ENCODE measurements around the gene POMT1.
A peak's percentile ranks its signal among the peaks of the same experiment; 100 is the strongest.
"Not testable (repeated sequence)": the region's sequence is repeated elsewhere in the genome, so short reads cannot be mapped to it uniquely, and the experiment has no call there.

Gene POMT1, protein sequence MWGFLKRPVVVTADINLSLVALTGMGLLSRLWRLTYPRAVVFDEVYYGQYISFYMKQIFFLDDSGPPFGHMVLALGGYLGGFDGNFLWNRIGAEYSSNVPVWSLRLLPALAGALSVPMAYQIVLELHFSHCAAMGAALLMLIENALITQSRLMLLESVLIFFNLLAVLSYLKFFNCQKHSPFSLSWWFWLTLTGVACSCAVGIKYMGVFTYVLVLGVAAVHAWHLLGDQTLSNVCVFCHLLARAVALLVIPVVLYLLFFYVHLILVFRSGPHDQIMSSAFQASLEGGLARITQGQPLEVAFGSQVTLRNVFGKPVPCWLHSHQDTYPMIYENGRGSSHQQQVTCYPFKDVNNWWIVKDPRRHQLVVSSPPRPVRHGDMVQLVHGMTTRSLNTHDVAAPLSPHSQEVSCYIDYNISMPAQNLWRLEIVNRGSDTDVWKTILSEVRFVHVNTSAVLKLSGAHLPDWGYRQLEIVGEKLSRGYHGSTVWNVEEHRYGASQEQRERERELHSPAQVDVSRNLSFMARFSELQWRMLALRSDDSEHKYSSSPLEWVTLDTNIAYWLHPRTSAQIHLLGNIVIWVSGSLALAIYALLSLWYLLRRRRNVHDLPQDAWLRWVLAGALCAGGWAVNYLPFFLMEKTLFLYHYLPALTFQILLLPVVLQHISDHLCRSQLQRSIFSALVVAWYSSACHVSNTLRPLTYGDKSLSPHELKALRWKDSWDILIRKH

GRCh38 chr9:131502781-131503625, at the start of gene POMT1:
Gene POMT1, plus strand, starts transcription at chr9:131502918. Its CDS starts 1,301 bp downstream, at chr9:131504219.
- peak within 1 kb of the TSS; percentile 70 for H3K27ac ChIP-seq (ENCODE audit: low read depth, low read length)

DNA sequence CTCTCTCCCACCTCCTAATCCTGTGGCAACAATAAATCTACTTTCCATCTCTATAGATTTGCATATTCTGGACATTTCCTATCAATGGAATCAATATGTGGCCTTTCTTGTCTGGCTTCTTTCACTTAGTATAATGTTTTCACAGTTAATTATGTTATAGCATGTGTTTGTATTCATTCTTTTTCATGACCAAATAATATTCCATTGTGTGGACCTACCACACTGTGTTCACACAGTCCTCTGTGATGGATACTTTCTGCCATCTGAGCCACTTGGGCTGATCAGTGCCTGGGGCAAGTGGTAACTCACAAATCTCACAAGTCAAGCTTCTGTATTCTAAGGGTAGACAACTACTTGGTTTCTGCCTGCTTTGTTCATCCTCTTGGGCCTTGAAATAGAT, 48.7 kb upstream of the POMT1 start:
- H3K4me1 ChIP-seq (ENCODE audit: control insufficient read depth, insufficient read depth, low read length), result no peaks in the 10 kb centered on the region
- H3K27me3 ChIP-seq (ENCODE audit: control insufficient read depth, insufficient read depth, low read length), result no peaks in the 10 kb centered on the region
- no peak overlapping the region for H3K9ac ChIP-seq (ENCODE audit: low read length)
- H3K36me3 ChIP-seq (ENCODE audit: control insufficient read depth, insufficient read depth, low read length), result peaks cover 27% of the 10 kb centered on the region
- H3K27ac ChIP-seq (ENCODE audit: low read depth, low read length), result no peak overlapping the region
- H3K4me3 ChIP-seq (ENCODE audit: low read length), result no peak overlapping the region

More at GRCh38 chr9:131502781-131503625, at the start of gene POMT1:
- H3K9ac ChIP-seq (ENCODE audit: low read length), result peak within 1 kb of the TSS; percentile 81
- H3K4me3 ChIP-seq (ENCODE audit: low read length), result peak within 1 kb of the TSS; percentile 95
- peaks cover 9% of the 10 kb centered on the region for H3K4me1 ChIP-seq (ENCODE audit: control insufficient read depth, insufficient read depth, low read length)
- H3K27me3 ChIP-seq (ENCODE audit: control insufficient read depth, insufficient read depth, low read length), result no peaks in the 10 kb centered on the region
- peaks cover 3% of the 10 kb centered on the region for H3K36me3 ChIP-seq (ENCODE audit: control insufficient read depth, insufficient read depth, low read length)

- H3K27me3 ChIP-seq (ENCODE audit: control insufficient read depth, insufficient read depth, low read length); H3K4me3 ChIP-seq (ENCODE audit: low read length); H3K27ac ChIP-seq (ENCODE audit: low read depth, low read length); H3K9ac ChIP-seq (ENCODE audit: low read length); H3K4me1 ChIP-seq (ENCODE audit: control insufficient read depth, insufficient read depth, low read length): not testable (repeated sequence)
- peaks cover 31% of the 10 kb centered on the region for H3K36me3 ChIP-seq (ENCODE audit: control insufficient read depth, insufficient read depth, low read length)
Observed at GRCh38 chr9:131455655-131456054, 47.1 kb upstream of the POMT1 start.

- Histone ChIP-seq H3K9ac (ENCODE audit: low read length) (no peak overlapping the region), H3K27ac (ENCODE audit: low read depth, low read length) (no peak overlapping the region), H3K36me3 (ENCODE audit: control insufficient read depth, insufficient read depth, low read length) (peaks cover 41% of the 10 kb centered on the region), H3K4me3 (ENCODE audit: low read length) (no peak overlapping the region), H3K27me3 (ENCODE audit: control insufficient read depth, insufficient read depth, low read length) (no peaks in the 10 kb centered on the region), H3K4me1 (ENCODE audit: control insufficient read depth, insufficient read depth, low read length) (no peaks in the 10 kb centered on the region)
Observed at GRCh38 chr9:131457746-131458145, 45.0 kb upstream of the POMT1 start.

GRCh38 chr9:131459056-131459455, 43.7 kb upstream of the POMT1 start:
- H3K27me3 ChIP-seq (ENCODE audit: control insufficient read depth, insufficient read depth, low read length), result no peaks in the 10 kb centered on the region
- H3K36me3 ChIP-seq (ENCODE audit: control insufficient read depth, insufficient read depth, low read length), result peaks cover 40% of the 10 kb centered on the region
- no peak overlapping the region for H3K9ac ChIP-seq (ENCODE audit: low read length)
- no peaks in the 10 kb centered on the region for H3K4me1 ChIP-seq (ENCODE audit: control insufficient read depth, insufficient read depth, low read length)
- no peak overlapping the region for H3K4me3 ChIP-seq (ENCODE audit: low read length)
- no peak overlapping the region for H3K27ac ChIP-seq (ENCODE audit: low read depth, low read length)

DNA sequence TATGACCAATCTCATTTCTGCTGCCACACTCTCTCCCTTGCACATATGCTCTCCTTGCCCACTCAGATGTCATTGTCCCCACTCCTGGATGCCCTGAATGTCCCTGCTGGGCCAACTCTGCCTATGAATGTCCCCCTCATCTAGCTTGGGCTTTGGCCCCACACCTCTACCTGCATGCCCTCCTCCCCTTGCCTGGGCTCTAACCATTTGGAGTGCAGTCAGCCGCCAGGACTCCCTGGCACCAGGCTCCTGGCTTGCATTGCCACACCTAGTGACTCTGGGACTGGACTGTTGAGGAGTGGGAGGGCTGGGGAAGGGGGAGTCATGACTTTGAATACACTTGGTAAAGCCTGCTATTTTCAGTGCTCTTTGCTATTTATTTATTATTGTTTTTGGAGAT, 41.6 kb upstream of the POMT1 start:
- Histone ChIP-seq H3K4me3 (ENCODE audit: low read length) (no peak overlapping the region), H3K27me3 (ENCODE audit: control insufficient read depth, insufficient read depth, low read length) (no peaks in the 10 kb centered on the region), H3K4me1 (ENCODE audit: control insufficient read depth, insufficient read depth, low read length) (no peaks in the 10 kb centered on the region), H3K27ac (ENCODE audit: low read depth, low read length) (no peak overlapping the region), H3K36me3 (ENCODE audit: control insufficient read depth, insufficient read depth, low read length) (peaks cover 47% of the 10 kb centered on the region), H3K9ac (ENCODE audit: low read length) (no peak overlapping the region)

GRCh38 chr9:131464354-131465000, 38.2 kb upstream of the POMT1 start:
- no peaks in the 10 kb centered on the region for H3K4me1 ChIP-seq (ENCODE audit: control insufficient read depth, insufficient read depth, low read length)
- H3K4me3 ChIP-seq (ENCODE audit: low read length), result no peak overlapping the region
- H3K9ac ChIP-seq (ENCODE audit: low read length), result no peak overlapping the region
- no peaks in the 10 kb centered on the region for H3K27me3 ChIP-seq (ENCODE audit: control insufficient read depth, insufficient read depth, low read length)
- H3K27ac ChIP-seq (ENCODE audit: low read depth, low read length), result no peak overlapping the region
- peaks cover 45% of the 10 kb centered on the region for H3K36me3 ChIP-seq (ENCODE audit: control insufficient read depth, insufficient read depth, low read length)

DNA sequence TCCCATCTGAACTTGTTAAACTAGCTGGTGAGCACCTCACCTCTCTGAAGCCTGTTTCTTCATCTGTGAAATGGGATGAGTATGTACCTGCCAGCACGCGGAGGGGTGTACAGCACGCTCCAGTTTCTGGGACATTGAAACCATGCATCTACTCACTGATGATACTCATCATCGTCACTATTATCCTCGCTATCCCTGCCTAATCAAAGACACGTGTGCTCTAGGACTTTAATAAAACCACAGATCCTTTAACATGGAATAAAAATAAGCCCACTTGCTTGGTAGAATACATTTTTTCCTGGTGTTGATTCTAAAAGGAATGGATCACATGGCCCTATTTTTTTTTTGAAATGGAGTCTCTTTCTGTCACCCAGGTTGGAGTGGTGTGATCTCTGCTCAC, 37.3 kb upstream of the POMT1 start:
- H3K4me1 ChIP-seq (ENCODE audit: control insufficient read depth, insufficient read depth, low read length), result no peaks in the 10 kb centered on the region
- no peak overlapping the region for H3K9ac ChIP-seq (ENCODE audit: low read length)
- H3K36me3 ChIP-seq (ENCODE audit: control insufficient read depth, insufficient read depth, low read length), result peaks cover 45% of the 10 kb centered on the region
- H3K27me3 ChIP-seq (ENCODE audit: control insufficient read depth, insufficient read depth, low read length), result no peaks in the 10 kb centered on the region
- H3K4me3 ChIP-seq (ENCODE audit: low read length), result no peak overlapping the region
- H3K27ac ChIP-seq (ENCODE audit: low read depth, low read length), result no peak overlapping the region

DNA sequence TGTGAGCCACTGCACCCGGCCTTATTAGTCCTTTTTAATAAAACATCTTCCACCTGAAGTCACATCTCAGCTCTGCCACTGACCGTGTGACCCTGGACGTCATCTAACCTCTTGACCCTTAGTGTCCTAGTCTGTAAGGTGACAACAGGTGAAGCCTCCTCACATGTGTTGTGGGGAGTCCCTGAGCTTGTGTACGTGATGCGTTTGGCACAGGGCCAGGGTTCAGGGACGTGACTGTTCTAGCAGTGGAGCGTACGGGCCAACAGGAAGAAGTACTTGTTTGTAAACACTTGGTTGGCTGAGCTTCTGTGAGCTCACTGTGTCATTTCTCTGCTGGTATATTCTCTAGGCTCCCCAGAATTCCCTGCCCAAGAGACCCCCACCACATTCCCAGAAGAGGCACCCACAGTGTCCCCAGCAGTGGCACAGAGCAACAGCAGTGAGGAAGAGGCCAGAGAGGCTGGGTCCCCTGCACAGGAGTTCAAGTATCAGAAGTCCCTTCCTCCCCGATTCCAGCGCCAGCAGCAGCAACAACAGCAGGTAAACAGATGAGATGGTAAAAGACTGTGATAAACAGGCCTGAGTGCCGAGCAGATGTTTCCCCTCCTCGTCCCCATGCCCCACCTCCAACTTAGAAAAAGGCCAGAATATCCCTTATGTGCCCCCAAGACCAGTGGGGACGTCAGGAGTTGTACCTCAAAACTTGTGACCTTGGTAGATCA, 35.3 kb upstream of the POMT1 start:
- Histone ChIP-seq H3K4me3 (ENCODE audit: low read length) (no peak overlapping the region), H3K36me3 (ENCODE audit: control insufficient read depth, insufficient read depth, low read length) (peaks cover 36% of the 10 kb centered on the region), H3K9ac (ENCODE audit: low read length) (no peak overlapping the region), H3K27me3 (ENCODE audit: control insufficient read depth, insufficient read depth, low read length) (no peaks in the 10 kb centered on the region), H3K27ac (ENCODE audit: low read depth, low read length) (no peak overlapping the region), H3K4me1 (ENCODE audit: control insufficient read depth, insufficient read depth, low read length) (no peaks in the 10 kb centered on the region)

DNA sequence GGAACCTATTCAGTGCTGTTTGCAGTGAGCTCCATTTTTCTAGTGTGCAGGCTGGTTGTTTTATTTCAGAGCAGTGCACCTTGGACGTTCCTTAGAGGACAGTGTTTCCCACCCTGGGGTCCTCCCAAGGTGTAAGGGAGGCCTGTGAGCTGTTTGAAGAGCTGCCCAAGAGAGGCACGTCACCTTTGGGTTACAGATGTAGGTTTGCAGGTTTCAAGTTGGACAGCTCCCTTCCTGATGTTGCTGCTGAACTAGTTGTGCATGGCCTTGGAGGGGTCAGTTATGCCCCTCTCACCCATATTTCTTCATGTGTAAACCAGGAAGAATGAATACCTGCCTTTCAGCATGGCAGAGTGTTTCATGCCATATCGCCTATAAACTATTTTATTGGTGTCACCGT, 34.7 kb upstream of the POMT1 start:
- Histone ChIP-seq H3K4me1 (ENCODE audit: control insufficient read depth, insufficient read depth, low read length) (no peaks in the 10 kb centered on the region), H3K4me3 (ENCODE audit: low read length) (no peak overlapping the region), H3K36me3 (ENCODE audit: control insufficient read depth, insufficient read depth, low read length) (peaks cover 39% of the 10 kb centered on the region), H3K27me3 (ENCODE audit: control insufficient read depth, insufficient read depth, low read length) (no peaks in the 10 kb centered on the region), H3K27ac (ENCODE audit: low read depth, low read length) (no peak overlapping the region), H3K9ac (ENCODE audit: low read length) (no peak overlapping the region)

DNA sequence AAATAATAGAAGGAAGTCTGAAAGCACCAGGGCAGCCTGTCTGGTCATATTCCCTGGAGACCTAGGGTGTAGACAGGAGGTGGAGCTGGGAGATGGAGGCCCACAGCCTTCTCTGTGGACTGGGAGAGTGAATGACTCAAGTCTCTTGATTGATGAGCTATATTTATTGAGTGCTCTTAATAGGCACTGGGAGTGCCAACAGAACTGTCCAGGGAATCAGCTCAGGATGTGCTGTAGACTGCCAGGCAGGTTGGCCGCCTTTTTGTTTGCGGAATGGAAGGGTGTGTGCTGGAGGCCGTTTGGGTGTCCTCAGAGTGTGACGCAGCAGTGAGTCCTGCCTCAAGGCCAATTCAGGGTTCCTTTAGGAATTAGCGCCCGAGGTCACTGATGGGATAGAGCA, 33.4 kb upstream of the POMT1 start:
- Histone ChIP-seq H3K27me3 (ENCODE audit: control insufficient read depth, insufficient read depth, low read length) (no peaks in the 10 kb centered on the region), H3K4me3 (ENCODE audit: low read length) (no peak overlapping the region), H3K4me1 (ENCODE audit: control insufficient read depth, insufficient read depth, low read length) (no peaks in the 10 kb centered on the region), H3K9ac (ENCODE audit: low read length) (no peak overlapping the region), H3K27ac (ENCODE audit: low read depth, low read length) (no peak overlapping the region), H3K36me3 (ENCODE audit: control insufficient read depth, insufficient read depth, low read length) (peaks cover 49% of the 10 kb centered on the region)

Data from rectal smooth muscle tissue (tissue), 1 donor.